Adipocyte (in vitro differentiated cells): ENCODE measurements around the gene ZNF526.

Experiments used
- DNase-seq: peaks from one replicate; pipeline ENCODE4 v3.0.0-alpha.2; 2015; ENCODE audit warnings: low read depth
- H3K27me3 ChIP-seq: replicated peaks from 2 replicates; pipeline ENCODE4 v1.7.0; 2013; ENCODE audit warnings: mild to moderate bottlenecking, low read length, moderate library complexity; ENCODE audit not compliant: control insufficient read depth, insufficient read depth
- H3K36me3 ChIP-seq: 2 replicates; pipeline ENCODE4 v1.7.0; 2013; ENCODE audit warnings: low read length, mild to moderate bottlenecking, moderate library complexity; ENCODE audit not compliant: control insufficient read depth, insufficient read depth, severe bottlenecking
- H3K4me1 ChIP-seq: 2 replicates; pipeline ENCODE4 v1.7.0; 2013; ENCODE audit warnings: mild to moderate bottlenecking, low read length, moderate library complexity; ENCODE audit not compliant: control insufficient read depth, insufficient read depth
- H3K4me3 ChIP-seq: 2 replicates; pipeline ENCODE4 v1.7.0; 2013; ENCODE audit warnings: mild to moderate bottlenecking, low read length, moderate library complexity
- H3K9ac ChIP-seq: 2 replicates; pipeline ENCODE4 v1.7.0; 2013; ENCODE audit warnings: mild to moderate bottlenecking, low read length, moderate library complexity
- H3K9me3 ChIP-seq: 2 replicates; pipeline ENCODE4 v1.7.0; 2013; ENCODE audit warnings: mild to moderate bottlenecking, low read length, moderate library complexity; ENCODE audit not compliant: control insufficient read depth

The ZNF526 gene, protein sequence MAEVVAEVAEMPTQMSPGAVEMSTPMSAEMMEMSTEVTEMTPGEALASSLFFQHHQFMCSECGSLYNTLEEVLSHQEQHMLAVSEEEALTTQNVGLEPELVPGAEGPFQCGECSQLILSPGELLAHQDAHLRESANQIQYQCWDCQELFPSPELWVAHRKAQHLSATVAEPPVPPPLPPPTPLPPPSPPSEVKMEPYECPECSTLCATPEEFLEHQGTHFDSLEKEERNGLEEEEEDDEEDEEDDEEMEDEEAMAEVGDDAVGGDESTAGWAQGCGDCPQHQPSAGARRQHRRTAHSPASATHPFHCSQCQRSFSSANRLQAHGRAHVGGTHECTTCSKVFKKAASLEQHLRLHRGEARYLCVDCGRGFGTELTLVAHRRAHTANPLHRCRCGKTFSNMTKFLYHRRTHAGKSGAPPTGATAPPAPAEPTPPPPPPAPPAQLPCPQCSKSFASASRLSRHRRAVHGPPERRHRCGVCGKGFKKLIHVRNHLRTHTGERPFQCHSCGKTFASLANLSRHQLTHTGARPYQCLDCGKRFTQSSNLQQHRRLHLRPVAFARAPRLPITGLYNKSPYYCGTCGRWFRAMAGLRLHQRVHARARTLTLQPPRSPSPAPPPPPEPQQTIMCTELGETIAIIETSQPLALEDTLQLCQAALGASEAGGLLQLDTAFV

DNA sequence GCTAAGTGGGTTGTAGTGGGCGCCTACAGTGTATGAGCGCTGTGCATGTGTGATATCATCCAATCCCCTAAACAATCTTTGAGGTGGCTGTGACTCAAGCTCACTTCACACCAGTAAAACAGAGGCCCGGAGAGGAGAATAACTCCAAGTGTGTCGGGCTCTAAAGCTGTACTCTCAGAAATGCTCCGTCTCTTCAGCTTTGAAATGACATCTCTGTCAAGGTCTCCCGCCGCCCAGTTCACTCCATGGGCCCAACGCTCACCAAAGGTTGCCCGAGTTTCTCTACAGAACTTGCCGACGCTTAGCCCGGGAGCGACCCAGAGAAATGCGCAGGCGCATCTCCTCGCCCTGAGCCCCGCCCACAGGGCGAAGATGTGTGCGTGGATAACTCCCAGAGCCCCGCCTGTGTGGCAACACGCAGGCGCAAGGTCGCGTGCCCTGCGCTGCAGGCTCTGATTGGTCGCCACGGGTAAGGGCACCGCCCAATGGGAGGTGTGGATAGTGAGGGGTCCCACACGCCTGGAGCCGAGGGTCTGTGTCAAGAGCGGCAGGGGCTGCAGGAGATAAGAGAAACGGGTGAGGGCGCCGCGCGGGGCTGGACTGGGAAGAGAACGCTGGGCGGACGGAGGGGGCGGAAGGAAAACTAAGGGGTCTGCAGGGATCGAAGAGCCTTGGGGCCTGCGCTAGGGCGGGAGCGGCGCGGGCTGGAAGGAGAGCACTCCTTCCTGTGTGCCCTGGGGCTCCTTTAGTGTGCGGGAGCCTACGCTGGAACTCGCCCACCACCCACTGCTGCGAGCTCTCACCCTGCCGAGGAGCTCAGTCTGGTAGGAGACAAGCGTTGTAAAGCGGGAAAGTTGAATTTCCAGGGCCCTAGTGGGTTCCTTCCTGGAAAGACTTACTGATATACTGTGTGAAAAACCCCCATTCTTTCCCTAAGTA, at the start of gene ZNF526:
Gene ZNF526 (plus strand): TSS at position 501 of the 939 bp plus-strand sequence. CDS start 4,092 bp downstream, outside the sequence.
- peak within 1 kb of the TSS; percentile 98 for H3K4me3 ChIP-seq
- peaks cover 32% of the 10 kb centered on the region for H3K4me1 ChIP-seq
- no peaks in the 10 kb centered on the region for H3K9me3 ChIP-seq
- peak; percentile 99 for DNase-seq
- peaks cover 10% of the 10 kb centered on the region for H3K36me3 ChIP-seq
- H3K27me3 ChIP-seq: no peaks in the 10 kb centered on the region
- H3K9ac ChIP-seq: peak within 1 kb of the TSS; percentile 98

DNA sequence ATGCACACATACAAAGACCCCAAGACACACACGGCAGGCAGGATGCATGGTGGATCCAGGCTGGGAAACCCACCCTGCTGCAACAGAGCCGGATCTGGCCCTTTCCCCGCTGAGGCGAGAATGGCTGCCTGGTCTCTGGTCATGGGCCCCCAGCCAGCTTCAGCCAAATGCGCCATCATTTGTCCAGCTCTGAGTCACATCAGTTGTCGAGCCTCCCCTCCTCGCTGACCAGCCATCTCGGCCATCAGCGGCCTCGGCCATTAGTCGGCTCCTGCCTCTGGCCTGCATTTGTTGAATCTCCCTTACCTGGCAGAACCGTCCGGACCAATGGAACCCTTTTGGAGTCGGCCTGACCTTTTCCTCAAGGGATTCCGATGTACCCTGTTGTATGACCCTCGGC, 49.4 kb upstream of the ZNF526 start:
- Histone ChIP-seq H3K9me3 (no peaks in the 10 kb centered on the region), H3K36me3 (no peaks in the 10 kb centered on the region), H3K4me3 (no peak overlapping the region), H3K4me1 (peaks cover 3% of the 10 kb centered on the region), H3K27me3 (peaks cover 68% of the 10 kb centered on the region), H3K9ac (no peak overlapping the region)
- DNase-seq: no peak

DNA sequence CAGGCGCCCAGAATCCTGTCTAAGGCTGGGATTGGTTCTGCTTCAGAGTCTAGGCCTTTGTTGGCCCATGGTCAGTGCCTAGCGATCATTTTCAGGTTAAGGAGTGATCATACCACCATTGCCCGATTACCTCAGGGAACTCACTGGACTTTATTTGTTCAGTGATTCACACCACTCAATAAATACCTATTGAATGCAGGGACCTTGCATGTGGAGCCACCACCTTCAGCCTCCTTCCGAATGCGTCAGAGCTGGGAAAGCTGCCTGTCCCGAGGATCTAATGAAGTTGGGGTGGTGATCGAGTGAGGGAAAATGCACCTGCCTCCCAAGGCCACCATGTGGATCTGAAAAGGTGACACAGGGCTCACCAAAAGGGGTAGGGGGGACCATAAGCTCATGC, 47.9 kb upstream of the ZNF526 start:
- H3K4me3 ChIP-seq: no peak overlapping the region
- H3K27me3 ChIP-seq: peaks cover 63% of the 10 kb centered on the region
- H3K9me3 ChIP-seq: no peaks in the 10 kb centered on the region
- no peak for DNase-seq
- peaks cover 8% of the 10 kb centered on the region for H3K4me1 ChIP-seq
- no peaks in the 10 kb centered on the region for H3K36me3 ChIP-seq
- H3K9ac ChIP-seq: no peak overlapping the region

DNA sequence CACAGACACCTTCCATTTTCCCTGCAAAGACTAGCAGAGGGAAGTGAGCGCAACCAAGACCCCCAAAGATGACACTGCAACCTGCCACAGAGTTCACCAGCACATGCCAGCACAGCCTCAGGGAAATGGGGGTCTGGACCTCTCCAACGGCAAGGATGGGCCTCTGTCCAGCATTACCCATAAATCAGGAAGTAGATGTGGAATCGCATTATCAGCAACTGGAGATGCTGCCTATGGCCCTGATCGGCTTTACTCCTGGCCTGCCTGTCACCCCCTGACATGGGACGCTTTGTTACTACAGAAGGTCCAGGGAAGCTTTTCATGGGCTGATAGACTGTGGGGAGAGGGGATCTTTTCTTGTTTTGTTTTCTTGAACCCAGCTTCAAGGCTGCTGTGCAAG, 46.4 kb upstream of the ZNF526 start:
- Histone ChIP-seq H3K4me1 (peaks cover 8% of the 10 kb centered on the region), H3K27me3 (peaks cover 63% of the 10 kb centered on the region), H3K36me3 (no peaks in the 10 kb centered on the region), H3K4me3 (no peak overlapping the region), H3K9me3 (no peaks in the 10 kb centered on the region), H3K9ac (no peak overlapping the region)
- DNase-seq: no peak

DNA sequence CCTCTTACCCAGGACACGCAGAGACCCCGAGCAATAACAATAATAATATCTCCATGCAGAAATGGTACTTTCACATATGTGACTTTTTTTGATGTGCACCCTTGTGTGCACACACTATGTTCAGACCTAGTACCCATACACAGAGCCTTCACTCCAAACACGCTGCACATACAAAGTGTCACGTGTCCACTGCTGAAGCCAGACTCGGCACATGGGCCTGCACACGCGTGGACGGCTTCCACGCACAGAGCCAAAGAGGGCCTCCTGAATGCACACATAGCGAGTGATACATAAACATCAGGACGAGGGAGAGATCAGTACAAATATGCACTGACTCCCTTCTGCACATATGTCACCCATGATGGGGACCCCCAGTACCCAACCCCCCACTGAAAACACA, 45.9 kb upstream of the ZNF526 start:
- Histone ChIP-seq H3K27me3 (peaks cover 64% of the 10 kb centered on the region), H3K9me3 (no peaks in the 10 kb centered on the region), H3K4me3 (no peak overlapping the region), H3K36me3 (no peaks in the 10 kb centered on the region), H3K9ac (no peak overlapping the region), H3K4me1 (peaks cover 8% of the 10 kb centered on the region)
- no peak for DNase-seq

DNA sequence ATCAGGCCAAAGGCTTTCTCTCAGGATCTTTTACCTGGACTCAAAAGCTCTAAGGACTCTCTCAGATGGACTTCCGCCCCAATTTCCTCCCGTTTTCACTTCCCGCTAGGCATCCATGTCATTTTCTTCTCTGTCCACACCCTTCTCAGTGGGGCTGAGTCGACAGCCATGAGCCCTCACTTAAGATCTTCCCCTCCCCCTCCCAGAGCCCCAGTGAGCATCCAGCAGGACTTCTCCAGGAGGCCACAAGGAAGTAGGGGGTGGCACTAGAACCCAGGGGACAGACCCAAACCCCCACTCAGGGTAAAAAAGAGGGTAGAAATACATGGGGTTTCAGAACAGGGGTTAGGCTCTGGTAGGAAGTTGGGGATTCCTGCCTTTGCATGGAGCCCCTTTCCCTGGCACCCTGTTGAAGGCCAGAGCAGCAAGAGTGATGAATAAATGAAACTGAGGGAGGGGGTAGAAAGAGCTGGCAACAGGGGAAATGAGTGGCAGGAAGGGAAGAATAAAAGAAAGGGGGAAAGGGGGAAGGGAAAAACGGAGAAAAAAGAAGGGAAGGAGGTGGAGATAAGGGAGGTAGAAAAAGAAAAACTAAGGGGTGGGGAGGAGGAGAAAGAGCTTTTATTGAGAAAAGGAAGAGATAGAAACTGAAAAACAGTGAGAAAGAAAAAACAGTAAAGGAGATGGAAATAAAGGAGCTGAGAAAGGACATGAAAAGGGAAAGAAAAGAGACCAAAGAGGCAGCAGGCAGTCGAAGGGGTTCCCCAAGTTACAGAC, 45.0 kb upstream of the ZNF526 start:
- no peak overlapping the region for H3K4me3 ChIP-seq
- peaks cover 66% of the 10 kb centered on the region for H3K27me3 ChIP-seq
- no peak overlapping the region for H3K9ac ChIP-seq
- H3K36me3 ChIP-seq: no peaks in the 10 kb centered on the region
- no peak for DNase-seq
- H3K4me1 ChIP-seq: peaks cover 8% of the 10 kb centered on the region
- no peaks in the 10 kb centered on the region for H3K9me3 ChIP-seq

DNA sequence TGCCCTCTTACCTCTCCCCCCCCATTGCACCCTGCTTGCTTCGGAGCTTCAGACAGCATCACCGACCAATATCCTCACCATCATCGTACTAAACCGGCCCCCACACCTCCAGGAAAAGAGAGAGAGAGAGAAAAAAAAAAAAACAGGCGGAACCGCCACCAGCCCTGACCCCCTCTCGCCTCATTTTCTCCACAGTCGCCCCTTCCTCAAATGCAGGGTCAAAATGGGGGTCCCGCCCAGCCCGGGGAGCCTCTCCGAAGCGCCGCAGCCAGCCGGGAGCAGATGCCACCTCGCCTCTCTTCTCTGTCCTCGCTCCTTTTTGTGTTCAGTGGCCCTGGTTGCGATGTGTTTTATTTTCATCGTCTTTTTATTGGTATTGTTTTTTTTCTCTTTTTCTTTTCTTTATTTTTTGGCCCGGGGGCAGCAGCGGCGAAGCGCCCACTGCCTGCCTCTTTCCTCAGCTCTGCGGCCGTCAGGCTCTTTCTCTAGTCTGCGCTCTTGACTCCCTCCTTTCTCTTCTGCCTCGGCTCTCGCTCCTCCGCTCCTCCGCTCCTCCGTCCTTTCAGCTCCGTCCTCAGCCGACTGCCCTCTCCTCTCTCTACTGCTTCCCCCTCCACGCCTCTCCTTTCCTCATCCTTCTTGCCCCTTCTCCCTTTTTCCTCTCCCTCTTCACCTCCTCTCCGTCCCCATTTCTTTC, 44.0 kb upstream of the ZNF526 start:
- H3K27me3 ChIP-seq: peaks cover 68% of the 10 kb centered on the region
- no peaks in the 10 kb centered on the region for H3K36me3 ChIP-seq
- peaks cover 8% of the 10 kb centered on the region for H3K4me1 ChIP-seq
- H3K4me3 ChIP-seq: peak overlapping the region; percentile 73
- H3K9me3 ChIP-seq: no peaks in the 10 kb centered on the region
- DNase-seq: peak; percentile 72
- H3K9ac ChIP-seq: no peak overlapping the region

DNA sequence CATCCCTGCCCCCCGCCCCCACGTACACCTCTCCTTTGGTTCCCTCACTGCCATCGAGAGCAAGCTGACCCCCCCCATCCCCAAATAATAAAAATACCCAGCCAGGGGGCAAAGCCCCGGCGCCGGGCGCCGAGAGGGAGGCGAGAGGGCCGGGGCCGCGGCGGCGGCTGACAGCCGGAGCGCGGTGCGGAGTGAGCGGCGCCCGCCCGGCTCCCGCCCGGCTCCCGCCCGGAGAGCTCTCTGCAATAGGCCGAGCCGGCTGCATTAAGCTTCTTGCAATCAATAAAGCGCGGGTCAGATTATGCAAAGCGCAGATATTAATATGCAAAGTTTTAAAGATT, 43.5 kb upstream of the ZNF526 start:
- Histone ChIP-seq H3K4me1 (peaks cover 8% of the 10 kb centered on the region), H3K27me3 (peaks cover 69% of the 10 kb centered on the region), H3K9me3 (no peaks in the 10 kb centered on the region), H3K36me3 (no peaks in the 10 kb centered on the region), H3K9ac (no peak overlapping the region), H3K4me3 (peak overlapping the region; percentile 73)
- peak; percentile 76 for DNase-seq

DNA sequence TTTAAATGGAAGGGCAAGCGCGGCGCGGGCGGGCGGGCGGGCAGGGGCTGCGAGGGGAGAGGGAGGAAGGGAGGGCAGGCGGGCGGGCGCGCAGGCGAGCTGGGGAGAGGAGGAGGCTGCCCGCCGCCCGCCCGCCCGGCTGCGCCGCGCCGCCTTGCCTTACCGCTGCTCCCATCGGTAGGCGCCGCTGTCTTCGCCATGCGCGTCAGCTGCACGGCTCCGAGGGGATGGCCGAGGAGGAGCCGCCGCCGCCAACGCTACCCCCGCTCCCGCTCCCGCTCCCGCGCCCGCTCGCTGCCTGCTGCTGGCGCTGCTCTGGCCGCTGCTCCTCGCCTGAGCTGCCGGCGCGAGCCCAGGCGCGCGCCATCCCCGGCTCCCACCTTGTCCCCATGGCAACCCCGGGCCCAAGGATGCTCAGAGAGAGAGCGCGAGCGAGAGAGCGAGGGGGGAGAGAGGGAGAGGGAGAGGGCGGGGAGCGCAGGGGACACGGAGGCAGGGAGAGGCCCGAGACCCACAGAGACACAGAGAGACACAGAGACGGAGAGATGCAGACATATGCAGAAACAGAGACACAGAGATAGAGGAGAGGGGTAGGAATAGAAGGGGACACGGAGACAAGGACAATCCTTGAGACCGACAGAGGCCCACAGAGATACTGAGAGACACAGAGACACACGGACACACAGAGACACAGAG, 43.0 kb upstream of the ZNF526 start:
- Histone ChIP-seq H3K27me3 (peaks cover 71% of the 10 kb centered on the region), H3K4me1 (peaks cover 8% of the 10 kb centered on the region), H3K9me3 (no peaks in the 10 kb centered on the region), H3K36me3 (no peaks in the 10 kb centered on the region), H3K9ac (no peak overlapping the region), H3K4me3 (no peak overlapping the region)
- DNase-seq: peak; percentile 92

DNA sequence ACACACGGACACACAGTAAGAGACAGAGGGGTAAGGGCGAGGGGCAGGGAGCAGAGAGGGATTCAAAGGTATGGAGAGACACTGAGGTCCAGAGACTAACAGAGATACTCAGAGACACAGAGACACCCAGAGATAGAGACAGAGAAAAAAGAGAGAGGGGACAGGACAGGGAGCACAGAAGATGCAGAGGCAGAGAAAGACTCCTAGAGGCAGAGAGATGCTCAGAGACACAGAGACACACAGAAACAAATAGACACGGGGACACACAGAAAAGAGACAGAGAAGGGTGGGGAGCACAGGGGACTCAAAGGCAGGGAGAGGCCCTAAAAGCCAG, 42.5 kb upstream of the ZNF526 start:
- H3K27me3 ChIP-seq: peaks cover 72% of the 10 kb centered on the region
- no peak overlapping the region for H3K4me3 ChIP-seq

More for the DNA sequence above, 42.5 kb upstream of the ZNF526 start:
- DNase-seq: no peak
- peaks cover 8% of the 10 kb centered on the region for H3K4me1 ChIP-seq
- no peak overlapping the region for H3K9ac ChIP-seq
- H3K36me3 ChIP-seq: no peaks in the 10 kb centered on the region
- no peaks in the 10 kb centered on the region for H3K9me3 ChIP-seq
